K562 (cell line): ENCODE measurements around the gene KLHL41. TPM values are rescaled to one million over a fixed set of nuclear protein-coding genes. Genes with fewer than 3 reads are reported as not detected.

ENCODE experiments used
- ARID2 ChIP-seq: fragments of 450-650 bp; IDR thresholded peaks from 2 replicates; pipeline ENCODE4 v1.6.1; 2017; ENCODE audit warnings: antibody characterized with exemption, mild to moderate bottlenecking
- COPS2 ChIP-seq: fragments of 450-650 bp; conservative IDR thresholded peaks from 2 replicates; pipeline ENCODE4 v1.6.1; 2016; ENCODE audit warnings: mild to moderate bottlenecking, moderate library complexity
- DMBX1 ChIP-seq: fragments of 250-450 bp; sonication (Bioruptor Pico); IDR thresholded peaks from 2 replicates; pipeline ENCODE4 v1.8.0; 2022; ENCODE audit warnings: inconsistent platforms, mild to moderate bottlenecking, moderate library complexity, borderline replicate concordance
- ELF4 ChIP-seq: fragments of 450-650 bp; formaldehyde crosslinking; IDR thresholded peaks from 2 replicates; pipeline ENCODE4 v1.4.0; 2022; ENCODE audit warnings: missing genetic modification characterization
- FOXA3 ChIP-seq, 2 experiments: fragments of 450-650 bp in 1 of 2; sonication (generic) in 1 of 2; formaldehyde crosslinking; IDR thresholded peaks in 1 of 2; conservative IDR thresholded peaks in 1 of 2; 2 replicates each; pipeline versions ENCODE4 v1.4.0 to v1.8.0; 2020 to 2022; ENCODE audit warnings: mild to moderate bottlenecking in 2 of 2, missing genetic modification reagents in 1 of 2
- GTF2A2 ChIP-seq: IDR thresholded peaks from 2 replicates; pipeline ENCODE4 v1.6.1; 2016; ENCODE audit warnings: mild to moderate bottlenecking, missing genetic modification characterization, missing compliant biosample characterization
- MIER1 ChIP-seq: fragments of 450-650 bp; IDR thresholded peaks from 2 replicates; pipeline ENCODE4 v1.6.1; 2016; ENCODE audit warnings: antibody characterized with exemption, mild to moderate bottlenecking, low read depth
- NR1H2 ChIP-seq: sonication (generic); formaldehyde crosslinking; IDR thresholded peaks from 2 replicates; pipeline ENCODE4 v1.4.0; 2020; ENCODE audit warnings: mild to moderate bottlenecking, missing genetic modification reagents
- PTTG1 ChIP-seq: fragments of 450-650 bp; IDR thresholded peaks from 2 replicates; pipeline ENCODE4 v1.6.1; 2016; ENCODE audit warnings: low read depth, mild to moderate bottlenecking, missing genetic modification characterization, missing compliant biosample characterization
- SMAD1 ChIP-seq: fragments of 150-350 bp; IDR thresholded peaks from 2 replicates; pipeline ENCODE4 v1.6.1; 2014; ENCODE audit warnings: low read length, low read depth; ENCODE audit not compliant: partially characterized antibody
- TAF1 ChIP-seq: IDR thresholded peaks from 2 replicates; pipeline ENCODE4 v1.6.1; 2011; ENCODE audit warnings: mild to moderate bottlenecking, low read length, moderate library complexity; ENCODE audit not compliant: insufficient read depth, control insufficient read depth, severe bottlenecking; ENCODE audit errors: extremely low read depth
- ZBTB17 ChIP-seq: fragments of 450-650 bp; formaldehyde crosslinking; IDR thresholded peaks from 2 replicates; pipeline ENCODE4 v1.4.0; 2020; ENCODE audit warnings: mild to moderate bottlenecking
- ZFX ChIP-seq: sonication (generic); formaldehyde crosslinking; IDR thresholded peaks from 2 replicates; pipeline ENCODE4 v1.8.0; 2022; ENCODE audit warnings: mild to moderate bottlenecking, missing genetic modification reagents, moderate library complexity
- ZNF174 ChIP-seq: fragments of 250-450 bp; sonication (Bioruptor Pico); IDR thresholded peaks from 2 replicates; pipeline ENCODE4 v1.4.0; 2020; ENCODE audit warnings: mild to moderate bottlenecking
- ZNF282 ChIP-seq: sonication (generic); formaldehyde crosslinking; IDR thresholded peaks from 2 replicates; pipeline ENCODE4 v1.8.1; 2023; ENCODE audit warnings: missing genetic modification reagents
- ZNF431 ChIP-seq: sonication (generic); formaldehyde crosslinking; IDR thresholded peaks from 2 replicates; pipeline ENCODE4 v1.8.0; 2022; ENCODE audit warnings: mild to moderate bottlenecking, missing genetic modification reagents
- ZNF778 ChIP-seq: fragments of 450-650 bp; formaldehyde crosslinking; IDR thresholded peaks from 2 replicates; pipeline ENCODE4 v1.4.0; 2020; ENCODE audit warnings: mild to moderate bottlenecking, moderate library complexity
- polyA plus RNA-seq, 8 experiments: library from polyadenylated mRNA; depleted of rRNA in 4 of 8; stranded (reverse) in 5 of 8; unstranded in 3 of 8; fragments of >200 nt; fragmentation: Nextera tagmentation in 2 of 8; fragmentation: Illumina TruSeq in 1 of 8; extraction: Ambion mirVana in 2 of 8; extraction: Trizol in 1 of 8; gene quantifications; 2 replicates each; pipeline versions ENCODE4 v1.2.1 to v1.2.3, GENCODE V29; 2011 to 2014; ENCODE audit warnings: inconsistent platforms in 1 of 8, missing spikeins in 1 of 8
- total RNA-seq, 7 experiments: library from RNA; depleted of rRNA in 6 of 7; stranded (reverse); fragments of >200 nt in 6 of 7; fragmentation: Illumina TruSeq in 2 of 7; extraction: Trizol in 2 of 7; gene quantifications; 2 replicates each; pipeline versions ENCODE4 v1.2.1 to v1.2.3, GENCODE V29; 2011 to 2021; ENCODE audit warnings: low replicate concordance in 1 of 7
- TF ChIP-seq, protein P1 (sequence below): fragments of 450-650 bp; IDR thresholded peaks from 2 replicates; pipeline ENCODE4 v1.6.1; 2016; ENCODE audit warnings: missing biosample characterization, missing genetic modification characterization
- TF ChIP-seq, protein P2 (sequence below): fragments of 450-650 bp; IDR thresholded peaks from 2 replicates; pipeline ENCODE4 v1.7.1; 2018; ENCODE audit warnings: mild to moderate bottlenecking, low read depth; ENCODE audit not compliant: partially characterized antibody
- TF ChIP-seq, protein P3 (sequence below), 2 experiments: fragments of 450-650 bp; IDR thresholded peaks; 2 replicates each; pipeline ENCODE4 v1.6.1; 2016
- TF ChIP-seq, protein P4 (sequence below): fragments of 250-450 bp; sonication (Bioruptor Pico); IDR thresholded peaks from 2 replicates; pipeline ENCODE4 v1.4.0; 2020; ENCODE audit warnings: borderline replicate concordance

The KLHL41 gene
- total and polyA plus RNA-seq, 9 of the 15 experiments (the other 6 are each of a cell fraction or from before 2014, with no cell fraction given): 0.05 to 1.5 (median 0.09) TPM

DNA sequence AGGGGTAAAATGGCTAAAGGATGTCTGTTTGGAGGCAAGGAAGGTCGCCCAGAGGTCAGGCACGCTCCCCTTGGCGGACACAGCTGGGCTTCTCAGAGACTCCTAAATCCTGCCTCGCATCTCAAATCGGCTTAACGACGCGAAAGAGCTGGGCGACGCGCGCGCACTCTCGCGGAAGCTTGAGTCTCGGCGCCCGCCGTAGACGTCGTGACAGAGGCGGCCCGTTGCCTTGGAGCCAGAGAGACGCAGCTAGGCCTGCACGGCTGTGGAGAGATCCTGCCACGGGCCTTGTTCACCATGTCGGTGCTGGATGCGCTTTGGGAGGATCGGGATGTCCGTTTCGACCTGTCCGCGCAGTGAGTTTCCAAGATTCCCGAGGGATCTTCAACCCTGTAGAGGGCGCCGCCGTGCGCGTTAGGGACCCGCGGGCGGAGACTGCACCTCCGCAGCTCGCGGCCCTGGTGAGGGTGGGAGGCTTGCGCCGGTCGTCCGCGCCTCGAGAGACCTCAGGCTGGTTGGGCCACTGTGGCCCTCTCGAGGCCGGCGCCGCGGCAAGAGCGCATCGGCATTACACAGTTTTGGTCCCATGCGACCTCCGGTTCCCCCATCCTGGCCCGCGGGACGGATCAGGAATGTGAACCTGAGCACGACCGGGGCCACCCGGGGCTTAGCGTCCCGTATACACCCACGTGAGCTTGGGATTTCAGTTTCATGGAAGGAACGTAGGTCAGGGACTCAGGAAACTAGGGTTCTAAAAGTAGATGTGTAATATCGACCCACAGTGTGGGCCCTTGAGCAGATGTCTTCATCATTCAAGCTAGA, 30.0 kb upstream of the KLHL41 start, which contains the start of gene BBS5 (continued):
- TF ChIP-seq ZNF282 (CRISPR knock-in tag) (peak; percentile 96; the same call in 1 of the 2 replicates), ZBTB17 (CRISPR knock-in tag) (peak; percentile 67; the same call in 1 of the 2 replicates), COPS2 (no peak), SMAD1 (no peak), PTTG1 (no peak), GTF2A2 (peak; percentile 47; the same call in 1 of the 2 replicates), ARID2 (no peak; the same call in 1 of the 2 replicates), ZNF778 (no peak), MIER1 (no peak), DMBX1 (CRISPR knock-in tag) (peak; percentile 67), NR1H2 (CRISPR knock-in tag) (no peak), FOXA3 (CRISPR knock-in tag; conservative IDR thresholded peaks at IDR 0.05 in 1 of 2, IDR thresholded peaks at IDR 0.05 in 1 of 2) (peak in 1 of 2 experiments; percentile 77; a peak in 2 of 4 replicates), ELF4 (CRISPR knock-in tag) (no peak), ZNF174 (no peak), ZNF431 (CRISPR knock-in tag) (peak; percentile 74), TAF1 (peak; percentile 67), ZFX (CRISPR knock-in tag) (peak; percentile 99)
- TF ChIP-seq, protein P1, sequence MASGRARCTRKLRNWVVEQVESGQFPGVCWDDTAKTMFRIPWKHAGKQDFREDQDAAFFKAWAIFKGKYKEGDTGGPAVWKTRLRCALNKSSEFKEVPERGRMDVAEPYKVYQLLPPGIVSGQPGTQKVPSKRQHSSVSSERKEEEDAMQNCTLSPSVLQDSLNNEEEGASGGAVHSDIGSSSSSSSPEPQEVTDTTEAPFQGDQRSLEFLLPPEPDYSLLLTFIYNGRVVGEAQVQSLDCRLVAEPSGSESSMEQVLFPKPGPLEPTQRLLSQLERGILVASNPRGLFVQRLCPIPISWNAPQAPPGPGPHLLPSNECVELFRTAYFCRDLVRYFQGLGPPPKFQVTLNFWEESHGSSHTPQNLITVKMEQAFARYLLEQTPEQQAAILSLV (tag): no peak
- TF ChIP-seq, protein P2, sequence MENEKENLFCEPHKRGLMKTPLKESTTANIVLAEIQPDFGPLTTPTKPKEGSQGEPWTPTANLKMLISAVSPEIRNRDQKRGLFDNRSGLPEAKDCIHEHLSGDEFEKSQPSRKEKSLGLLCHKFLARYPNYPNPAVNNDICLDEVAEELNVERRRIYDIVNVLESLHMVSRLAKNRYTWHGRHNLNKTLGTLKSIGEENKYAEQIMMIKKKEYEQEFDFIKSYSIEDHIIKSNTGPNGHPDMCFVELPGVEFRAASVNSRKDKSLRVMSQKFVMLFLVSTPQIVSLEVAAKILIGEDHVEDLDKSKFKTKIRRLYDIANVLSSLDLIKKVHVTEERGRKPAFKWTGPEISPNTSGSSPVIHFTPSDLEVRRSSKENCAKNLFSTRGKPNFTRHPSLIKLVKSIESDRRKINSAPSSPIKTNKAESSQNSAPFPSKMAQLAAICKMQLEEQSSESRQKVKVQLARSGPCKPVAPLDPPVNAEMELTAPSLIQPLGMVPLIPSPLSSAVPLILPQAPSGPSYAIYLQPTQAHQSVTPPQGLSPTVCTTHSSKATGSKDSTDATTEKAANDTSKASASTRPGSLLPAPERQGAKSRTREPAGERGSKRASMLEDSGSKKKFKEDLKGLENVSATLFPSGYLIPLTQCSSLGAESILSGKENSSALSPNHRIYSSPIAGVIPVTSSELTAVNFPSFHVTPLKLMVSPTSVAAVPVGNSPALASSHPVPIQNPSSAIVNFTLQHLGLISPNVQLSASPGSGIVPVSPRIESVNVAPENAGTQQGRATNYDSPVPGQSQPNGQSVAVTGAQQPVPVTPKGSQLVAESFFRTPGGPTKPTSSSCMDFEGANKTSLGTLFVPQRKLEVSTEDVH: peak; percentile 58
- TF ChIP-seq, protein P3, sequence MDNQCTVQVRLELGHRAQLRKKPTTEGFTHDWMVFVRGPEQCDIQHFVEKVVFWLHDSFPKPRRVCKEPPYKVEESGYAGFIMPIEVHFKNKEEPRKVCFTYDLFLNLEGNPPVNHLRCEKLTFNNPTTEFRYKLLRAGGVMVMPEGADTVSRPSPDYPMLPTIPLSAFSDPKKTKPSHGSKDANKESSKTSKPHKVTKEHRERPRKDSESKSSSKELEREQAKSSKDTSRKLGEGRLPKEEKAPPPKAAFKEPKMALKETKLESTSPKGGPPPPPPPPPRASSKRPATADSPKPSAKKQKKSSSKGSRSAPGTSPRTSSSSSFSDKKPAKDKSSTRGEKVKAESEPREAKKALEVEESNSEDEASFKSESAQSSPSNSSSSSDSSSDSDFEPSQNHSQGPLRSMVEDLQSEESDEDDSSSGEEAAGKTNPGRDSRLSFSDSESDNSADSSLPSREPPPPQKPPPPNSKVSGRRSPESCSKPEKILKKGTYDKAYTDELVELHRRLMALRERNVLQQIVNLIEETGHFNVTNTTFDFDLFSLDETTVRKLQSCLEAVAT (IDR thresholded peaks at IDR 0.05): no peak
- TF ChIP-seq, protein P4, sequence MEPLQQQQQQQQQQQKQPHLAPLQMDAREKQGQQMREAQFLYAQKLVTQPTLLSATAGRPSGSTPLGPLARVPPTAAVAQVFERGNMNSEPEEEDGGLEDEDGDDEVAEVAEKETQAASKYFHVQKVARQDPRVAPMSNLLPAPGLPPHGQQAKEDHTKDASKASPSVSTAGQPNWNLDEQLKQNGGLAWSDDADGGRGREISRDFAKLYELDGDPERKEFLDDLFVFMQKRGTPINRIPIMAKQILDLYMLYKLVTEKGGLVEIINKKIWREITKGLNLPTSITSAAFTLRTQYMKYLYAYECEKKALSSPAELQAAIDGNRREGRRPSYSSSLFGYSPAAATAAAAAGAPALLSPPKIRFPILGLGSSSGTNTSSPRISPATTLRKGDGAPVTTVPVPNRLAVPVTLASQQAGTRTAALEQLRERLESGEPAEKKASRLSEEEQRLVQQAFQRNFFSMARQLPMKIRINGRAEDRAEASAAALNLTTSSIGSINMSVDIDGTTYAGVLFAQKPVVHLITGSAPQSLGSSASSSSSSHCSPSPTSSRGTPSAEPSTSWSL: no peak
